Measurements from ENCODE around the gene ESYT2. TPM values are rescaled to one million over a fixed set of nuclear protein-coding genes. Genes with fewer than 3 reads are reported as not detected.

The ESYT2 gene
- total RNA-seq, 1 experiment from 2014 or later = 39.0 TPM

DNA sequence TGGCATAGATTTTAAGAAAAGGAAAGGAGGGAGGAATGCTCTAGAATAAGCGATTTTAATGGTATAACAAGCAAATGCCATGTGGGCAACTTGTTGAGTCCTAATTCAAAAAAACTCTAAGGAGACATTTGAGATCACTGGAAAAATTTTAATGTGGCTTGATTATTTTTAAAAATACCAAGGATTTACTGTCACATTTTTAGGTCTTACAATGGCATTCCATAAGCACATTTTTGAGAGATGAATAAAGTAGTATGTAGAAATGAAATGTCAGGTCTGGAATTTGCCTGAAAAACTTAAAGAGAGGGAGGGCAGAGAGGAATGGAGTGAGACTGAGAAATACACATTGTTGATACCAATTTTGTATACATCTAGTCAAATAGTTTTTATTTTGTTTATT lies 145.0 kb downstream of the ESYT2 start:
- H3K27ac Mint-ChIP-seq = no peak overlapping the region; a peak in 1 of 7 replicates
- H3K4me1 Mint-ChIP-seq = no peaks in the 10 kb centered on the region
- Histone ChIP-seq H3T11ph (ENCODE audit: low read length) (no peak overlapping the region), H2BK120ac (ENCODE audit: low read depth, low read length, poor library complexity, severe bottlenecking) (no peak overlapping the region), H3K79me1 (ENCODE audit: insufficient read depth, low read depth, low read length, poor library complexity, severe bottlenecking) (no peaks in the 10 kb centered on the region), H3K9ac (ENCODE audit: extremely low read depth, insufficient read length, low read length) (no peak overlapping the region), H3K27ac (ENCODE audit: insufficient read length, low read depth, low read length) (no peak overlapping the region), H3K14ac (ENCODE audit: insufficient read depth, low read length) (no peak overlapping the region), H2BK12ac (ENCODE audit: insufficient read length, low read depth, low read length) (no peak overlapping the region), H2BK20ac (ENCODE audit: low read depth, low read length, poor library complexity, severe bottlenecking) (no peak overlapping the region), H4K20me1 (ENCODE audit: control insufficient read depth, insufficient read depth, insufficient read length) (no peaks in the 10 kb centered on the region), H3K23ac (ENCODE audit: insufficient read length, low read depth, low read length) (no peak overlapping the region), H4K8ac (replicated peaks; ENCODE audit: insufficient read length, low read depth, low read length) (no peak overlapping the region), H2BK5ac (ENCODE audit: insufficient read length, low read length) (no peak overlapping the region), H3K23me2 (ENCODE audit: insufficient read length, low read depth, low read length, poor library complexity, severe bottlenecking) (no peaks in the 10 kb centered on the region), H2AK5ac (ENCODE audit: insufficient read length, low read length) (no peak overlapping the region), H2BK15ac (ENCODE audit: low read depth, low read length) (no peak overlapping the region), H3K79me2 (ENCODE audit: insufficient read depth, low read length) (no peaks in the 10 kb centered on the region), H3K27me3 (ENCODE audit: insufficient read depth, low read length) (no peaks in the 10 kb centered on the region), H3K4me1 (ENCODE audit: insufficient read depth, low read length) (no peaks in the 10 kb centered on the region), H3K18ac (ENCODE audit: insufficient read length, low read depth, low read length) (no peak overlapping the region), H2AFZ (ENCODE audit: low read length) (no peak overlapping the region), H3K4ac (ENCODE audit: low read depth, low read length) (no peak overlapping the region), H4K91ac (ENCODE audit: insufficient read length, low read depth, low read length) (no peak overlapping the region), H4K5ac (ENCODE audit: insufficient read length, low read depth, low read length) (no peak overlapping the region), H3K4me2 (ENCODE audit: insufficient read depth, insufficient read length, low read length) (no peak overlapping the region), H3K9me3 (ENCODE audit: control insufficient read depth, low read depth, low read length) (no peaks in the 10 kb centered on the region), H3K56ac (ENCODE audit: insufficient read length, low read depth, low read length) (no peak overlapping the region)
- H3K36me3 Mint-ChIP-seq (ENCODE audit: insufficient read depth in 1 of 3, low read depth in 3 of 3) = peaks cover 36 to 84% (median 76%) of the 10 kb centered on the region in 3 experiments; a peak in 6 of 7 replicates
- H3K9me3 Mint-ChIP-seq = no peaks in the 10 kb centered on the region
- no peaks in the 10 kb centered on the region for H3K27me3 Mint-ChIP-seq (ENCODE audit: low read depth)
- no CpG with 5 or more reads among the region's 1 CpG for WGBS (ENCODE audit: extremely low coverage, insufficient read length, low lambda C conversion rate)
- DNase-seq = no peak
- H3K4me3 Mint-ChIP-seq = no peak overlapping the region
- TF ChIP-seq, protein P1, sequence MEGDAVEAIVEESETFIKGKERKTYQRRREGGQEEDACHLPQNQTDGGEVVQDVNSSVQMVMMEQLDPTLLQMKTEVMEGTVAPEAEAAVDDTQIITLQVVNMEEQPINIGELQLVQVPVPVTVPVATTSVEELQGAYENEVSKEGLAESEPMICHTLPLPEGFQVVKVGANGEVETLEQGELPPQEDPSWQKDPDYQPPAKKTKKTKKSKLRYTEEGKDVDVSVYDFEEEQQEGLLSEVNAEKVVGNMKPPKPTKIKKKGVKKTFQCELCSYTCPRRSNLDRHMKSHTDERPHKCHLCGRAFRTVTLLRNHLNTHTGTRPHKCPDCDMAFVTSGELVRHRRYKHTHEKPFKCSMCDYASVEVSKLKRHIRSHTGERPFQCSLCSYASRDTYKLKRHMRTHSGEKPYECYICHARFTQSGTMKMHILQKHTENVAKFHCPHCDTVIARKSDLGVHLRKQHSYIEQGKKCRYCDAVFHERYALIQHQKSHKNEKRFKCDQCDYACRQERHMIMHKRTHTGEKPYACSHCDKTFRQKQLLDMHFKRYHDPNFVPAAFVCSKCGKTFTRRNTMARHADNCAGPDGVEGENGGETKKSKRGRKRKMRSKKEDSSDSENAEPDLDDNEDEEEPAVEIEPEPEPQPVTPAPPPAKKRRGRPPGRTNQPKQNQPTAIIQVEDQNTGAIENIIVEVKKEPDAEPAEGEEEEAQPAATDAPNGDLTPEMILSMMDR (conservative IDR thresholded peaks at IDR 0.05) = no peak
